ENCODE results near the gene DNASE1L3.
"Not testable (repeated sequence)": the region's sequence is repeated elsewhere in the genome, so short reads cannot be mapped to it uniquely, and the experiment has no call there.

Gene DNASE1L3

GRCh38 chr3:58210761-58211460, at the start of gene DNASE1L3:
Gene DNASE1L3 (minus strand): TSS chr3:58210972. CDS start chr3:58210906, 66 bp downstream.
- FAIRE-seq: no peak

GRCh38 chr3:58260261-58260731, 49.5 kb upstream of the DNASE1L3 start:
- no peak for FAIRE-seq

GRCh38 chr3:58258392-58259055, 47.8 kb upstream of the DNASE1L3 start:
- FAIRE-seq: no peak

GRCh38 chr3:58256511-58256910, 45.7 kb upstream of the DNASE1L3 start:
- no peak for FAIRE-seq

- no peak for FAIRE-seq
Measured at GRCh38 chr3:58256061-58256460, 45.3 kb upstream of the DNASE1L3 start.

GRCh38 chr3:58254144-58254543, 43.4 kb upstream of the DNASE1L3 start:
- FAIRE-seq: no peak

GRCh38 chr3:58251631-58252035, 40.9 kb upstream of the DNASE1L3 start:
- FAIRE-seq: no peak

GRCh38 chr3:58250093-58250707, 39.4 kb upstream of the DNASE1L3 start:
- no peak for FAIRE-seq

- no peak for FAIRE-seq
Measured at GRCh38 chr3:58249358-58250092, 38.8 kb upstream of the DNASE1L3 start.

- FAIRE-seq: no peak
Measured at GRCh38 chr3:58246148-58247047, 35.6 kb upstream of the DNASE1L3 start.

- no peak for FAIRE-seq
Measured at GRCh38 chr3:58243976-58244585, 33.3 kb upstream of the DNASE1L3 start.

GRCh38 chr3:58242860-58243259, 32.1 kb upstream of the DNASE1L3 start:
- not testable (repeated sequence) for FAIRE-seq

GRCh38 chr3:58242340-58242739, 31.6 kb upstream of the DNASE1L3 start:
- FAIRE-seq: no peak

- FAIRE-seq: no peak
Measured at GRCh38 chr3:58241306-58242044, 30.7 kb upstream of the DNASE1L3 start.

- FAIRE-seq: no peak
Measured at GRCh38 chr3:58238830-58239229, 28.1 kb upstream of the DNASE1L3 start.

- no peak for FAIRE-seq
Measured at GRCh38 chr3:58237941-58238681, 27.3 kb upstream of the DNASE1L3 start.

- no peak for FAIRE-seq
Measured at GRCh38 chr3:58237238-58237940, 26.6 kb upstream of the DNASE1L3 start, which contains the start of gene ABHD6. Gene ABHD6 (plus strand): TSS chr3:58237792. CDS start chr3:58256587, 18,795 bp downstream.

GRCh38 chr3:58236527-58237237, 25.9 kb upstream of the DNASE1L3 start:
- no peak for FAIRE-seq

- FAIRE-seq: no peak
Measured at GRCh38 chr3:58235970-58236369, 25.2 kb upstream of the DNASE1L3 start.

Data from endometrium (tissue), 2 donors.